ENCODE measurements around the gene CMSS1. TPM values are rescaled to one million over a fixed set of nuclear protein-coding genes. Genes with fewer than 3 reads are reported as not detected.

Gene CMSS1
- total and polyA plus RNA-seq, 2 donors (not counting 1 experiment from before 2014, with no cell fraction given), result 7.3 to 22.8 TPM

GRCh38 chr3:100140976-100141375, 323.3 kb downstream of the CMSS1 start:
- H2AFZ ChIP-seq (ENCODE audit: insufficient read depth, low read depth, low read length, poor library complexity, severe bottlenecking), result no peak overlapping the region
- POLR2A ChIA-PET, result no interaction called here
- H3K27ac ChIP-seq (ENCODE audit: low read length in 2 of 2), result no peak overlapping the region
- intact Hi-C loops (cut with micrococcal nuclease), result no loop called here
- H3K27me3 ChIP-seq (replicated peaks in 1 of 4; ENCODE audit: control extremely low read depth in 1 of 4, control insufficient read depth in 3 of 4, insufficient read depth in 4 of 4, low read length in 3 of 4), result no peaks in the 10 kb centered on the region
- H3K4me3 ChIP-seq (ENCODE audit: control extremely low read depth in 1 of 5, extremely low read depth in 1 of 5, insufficient read depth in 1 of 5, low read depth in 2 of 5, low read length in 4 of 5), result no peak overlapping the region
- DNase-seq (no peak), ATAC-seq (ENCODE audit: low read depth) (no peak)
- H3K9ac ChIP-seq (ENCODE audit: low read length), result no peak overlapping the region
- H3K4me3 Mint-ChIP-seq, result no peak overlapping the region
- peaks cover 0 to 7% (median 0%) of the 10 kb centered on the region in 3 donors for H3K9me3 ChIP-seq (ENCODE audit: control extremely low read depth in 1 of 3, control insufficient read depth in 2 of 3, insufficient read depth in 1 of 3, low read length in 2 of 3)
- no CpG with 5 or more reads among the region's 1 CpG for WGBS (ENCODE audit: insufficient coverage)
- no peaks in the 10 kb centered on the region for H4K20me1 ChIP-seq (ENCODE audit: control insufficient read depth, insufficient read depth, low read length, poor library complexity, severe bottlenecking)
- no peaks in the 10 kb centered on the region for H3K4me1 ChIP-seq (ENCODE audit: control insufficient read depth in 2 of 2, insufficient read depth in 2 of 2, low read length in 2 of 2)
- H3K27me3 Mint-ChIP-seq, result no peaks in the 10 kb centered on the region
- TF ChIP-seq CTCF (IDR thresholded peaks at IDR 0.05) (no peak), EZH2 (IDR thresholded peaks at IDR 0.05; ENCODE audit: borderline replicate concordance, insufficient read depth, low read depth, low read length, poor library complexity, severe bottlenecking) (no peak)
- peaks cover 3% of the 10 kb centered on the region for H3K9me3 Mint-ChIP-seq (ENCODE audit: insufficient read depth)
- H3K79me2 ChIP-seq (ENCODE audit: control insufficient read depth, insufficient read depth, low read length), result no peaks in the 10 kb centered on the region
- peaks cover 7% of the 10 kb centered on the region for H3K4me1 Mint-ChIP-seq
- H3K4me2 ChIP-seq (replicated peaks; ENCODE audit: low read depth, low read length, poor library complexity, severe bottlenecking), result no peak overlapping the region
- no peak overlapping the region for H3K27ac Mint-ChIP-seq
- CTCF ChIA-PET, result no interaction called here
- no peaks in the 10 kb centered on the region for H3K36me3 ChIP-seq (replicated peaks in 1 of 2; ENCODE audit: control extremely low read depth in 1 of 2, control insufficient read depth in 1 of 2, extremely low read depth in 1 of 2, insufficient read depth in 2 of 2, low read length in 1 of 2)

DNA sequence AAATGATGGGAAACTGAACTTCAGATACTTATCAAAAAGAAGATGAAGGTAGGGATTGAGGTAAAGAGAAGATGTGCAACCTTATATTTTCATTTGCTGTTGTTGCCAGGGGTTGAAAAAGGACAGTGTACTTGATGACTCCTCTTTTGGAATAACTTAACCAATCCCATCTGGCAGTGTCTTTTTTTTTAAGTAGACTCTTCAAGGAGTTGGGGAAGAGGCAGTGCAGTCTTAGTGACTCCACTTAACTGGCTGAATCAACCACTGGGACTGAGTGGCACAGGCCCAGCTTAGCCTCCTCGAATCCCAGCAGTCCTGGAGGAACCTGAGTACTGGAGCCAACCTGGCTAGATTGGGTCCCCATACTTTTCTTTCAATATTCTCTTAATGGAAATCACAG, 323.9 kb downstream of the CMSS1 start:
- Histone ChIP-seq H3K4me1 (ENCODE audit: control insufficient read depth in 2 of 2, insufficient read depth in 2 of 2, low read length in 2 of 2) (no peaks in the 10 kb centered on the region), H4K20me1 (ENCODE audit: control insufficient read depth, insufficient read depth, low read length, poor library complexity, severe bottlenecking) (no peaks in the 10 kb centered on the region), H3K9ac (ENCODE audit: low read length) (no peak overlapping the region), H3K27me3 (replicated peaks in 1 of 4; ENCODE audit: control extremely low read depth in 1 of 4, control insufficient read depth in 3 of 4, insufficient read depth in 4 of 4, low read length in 3 of 4) (no peaks in the 10 kb centered on the region), H3K27ac (ENCODE audit: low read length in 2 of 2) (no peak overlapping the region), H3K36me3 (replicated peaks in 1 of 2; ENCODE audit: control extremely low read depth in 1 of 2, control insufficient read depth in 1 of 2, extremely low read depth in 1 of 2, insufficient read depth in 2 of 2, low read length in 1 of 2) (no peaks in the 10 kb centered on the region), H3K4me2 (replicated peaks; ENCODE audit: low read depth, low read length, poor library complexity, severe bottlenecking) (no peak overlapping the region), H3K4me3 (ENCODE audit: control extremely low read depth in 1 of 5, extremely low read depth in 1 of 5, insufficient read depth in 1 of 5, low read depth in 2 of 5, low read length in 4 of 5) (no peak overlapping the region), H3K9me3 (ENCODE audit: control extremely low read depth in 1 of 3, control insufficient read depth in 2 of 3, insufficient read depth in 1 of 3, low read length in 2 of 3) (peaks cover 0 to 7% (median 0%) of the 10 kb centered on the region in 3 donors), H2AFZ (ENCODE audit: insufficient read depth, low read depth, low read length, poor library complexity, severe bottlenecking) (no peak overlapping the region), H3K79me2 (ENCODE audit: control insufficient read depth, insufficient read depth, low read length) (no peaks in the 10 kb centered on the region)
- TF ChIP-seq EZH2 (IDR thresholded peaks at IDR 0.05; ENCODE audit: borderline replicate concordance, insufficient read depth, low read depth, low read length, poor library complexity, severe bottlenecking), result no peak
- no peak for TF ChIP-seq CTCF (IDR thresholded peaks at IDR 0.05)
- H3K27me3 Mint-ChIP-seq, result no peaks in the 10 kb centered on the region
- 100% methylated on average over 1 of the region's 1 CpG for WGBS (ENCODE audit: insufficient coverage)
- H3K4me1 Mint-ChIP-seq, result peaks cover 7% of the 10 kb centered on the region
- POLR2A ChIA-PET, result no interaction called here
- intact Hi-C loops (cut with micrococcal nuclease), result no loop called here
- ATAC-seq (ENCODE audit: low read depth) (no peak), DNase-seq (no peak)
- H3K4me3 Mint-ChIP-seq, result no peak overlapping the region
- no peak overlapping the region for H3K27ac Mint-ChIP-seq
- H3K9me3 Mint-ChIP-seq (ENCODE audit: insufficient read depth), result peaks cover 3% of the 10 kb centered on the region
- CTCF ChIA-PET, result no interaction called here

Measured in B cell (primary cell).